Measurements from ENCODE around the gene DPP7. TPM values are rescaled to one million over a fixed set of nuclear protein-coding genes. Genes with fewer than 3 reads are reported as not detected.
A peak's percentile ranks its signal among the peaks of the same experiment; 100 is the strongest.
"Not testable (repeated sequence)": the region's sequence is repeated elsewhere in the genome, so short reads cannot be mapped to it uniquely, and the experiment has no call there.

The DPP7 gene
- total and polyA plus RNA-seq, 2 experiments from 2014 or later, result 144 to 204 TPM

- H3K36me3 ChIP-seq, result no peaks in the 10 kb centered on the region
- no peak overlapping the region for H3K4me3 ChIP-seq
- no peaks in the 10 kb centered on the region for H3K9me3 ChIP-seq (ENCODE audit: low read depth)
- TF ChIP-seq, protein P1, sequence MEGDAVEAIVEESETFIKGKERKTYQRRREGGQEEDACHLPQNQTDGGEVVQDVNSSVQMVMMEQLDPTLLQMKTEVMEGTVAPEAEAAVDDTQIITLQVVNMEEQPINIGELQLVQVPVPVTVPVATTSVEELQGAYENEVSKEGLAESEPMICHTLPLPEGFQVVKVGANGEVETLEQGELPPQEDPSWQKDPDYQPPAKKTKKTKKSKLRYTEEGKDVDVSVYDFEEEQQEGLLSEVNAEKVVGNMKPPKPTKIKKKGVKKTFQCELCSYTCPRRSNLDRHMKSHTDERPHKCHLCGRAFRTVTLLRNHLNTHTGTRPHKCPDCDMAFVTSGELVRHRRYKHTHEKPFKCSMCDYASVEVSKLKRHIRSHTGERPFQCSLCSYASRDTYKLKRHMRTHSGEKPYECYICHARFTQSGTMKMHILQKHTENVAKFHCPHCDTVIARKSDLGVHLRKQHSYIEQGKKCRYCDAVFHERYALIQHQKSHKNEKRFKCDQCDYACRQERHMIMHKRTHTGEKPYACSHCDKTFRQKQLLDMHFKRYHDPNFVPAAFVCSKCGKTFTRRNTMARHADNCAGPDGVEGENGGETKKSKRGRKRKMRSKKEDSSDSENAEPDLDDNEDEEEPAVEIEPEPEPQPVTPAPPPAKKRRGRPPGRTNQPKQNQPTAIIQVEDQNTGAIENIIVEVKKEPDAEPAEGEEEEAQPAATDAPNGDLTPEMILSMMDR (IDR thresholded peaks at IDR 0.05; ENCODE audit: low read depth, low read length), result no peak
- H3K27me3 ChIP-seq, result peaks cover 1% of the 10 kb centered on the region
- H3K4me1 ChIP-seq (ENCODE audit: low read depth), result no peaks in the 10 kb centered on the region
- H3K27ac ChIP-seq, result no peak overlapping the region
- DNase-seq (ENCODE audit: low read depth in 1 of 2, low spot score in 1 of 2), result no peak
These were observed 12.3 kb upstream of the DPP7 start for GRCh38 chr9:137126786-137127185.

DNA sequence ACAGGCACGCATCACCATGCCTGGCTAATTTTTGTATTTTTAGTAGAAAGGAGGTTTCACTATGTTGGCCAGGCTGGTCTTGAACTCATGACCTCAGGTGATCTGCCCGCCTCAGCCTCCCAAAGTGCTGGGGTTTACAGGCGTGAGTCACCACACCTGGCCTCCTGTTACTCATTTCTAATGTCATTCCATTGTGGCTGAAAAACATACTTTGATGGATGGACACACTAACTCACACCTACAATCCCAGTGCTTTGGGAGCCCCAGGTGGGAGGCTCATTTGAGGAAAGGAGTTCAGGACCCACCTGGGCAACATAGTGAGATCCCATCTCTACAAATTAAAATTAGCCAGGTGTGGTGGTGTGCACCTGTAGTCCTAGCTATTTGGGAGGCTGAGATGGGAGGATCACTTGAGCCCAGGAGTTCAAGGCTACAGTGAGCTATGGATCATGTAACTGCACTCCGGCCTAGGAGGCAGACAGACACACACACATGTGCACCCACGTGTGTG, 9.5 kb upstream of the DPP7 start:
- H3K4me1 ChIP-seq (ENCODE audit: low read depth); DNase-seq (ENCODE audit: low read depth in 1 of 2, low spot score in 1 of 2); H3K9me3 ChIP-seq (ENCODE audit: low read depth); H3K4me3 ChIP-seq; H3K27ac ChIP-seq; H3K36me3 ChIP-seq; H3K27me3 ChIP-seq: not testable (repeated sequence)

- TF ChIP-seq, protein P1 (IDR thresholded peaks at IDR 0.05; ENCODE audit: low read depth, low read length), result no peak
- Histone ChIP-seq H3K36me3 (no peaks in the 10 kb centered on the region), H3K4me1 (ENCODE audit: low read depth) (no peaks in the 10 kb centered on the region)
These were observed 8.9 kb upstream of the DPP7 start for GRCh38 chr9:137123468-137123837.

GRCh38 chr9:137122796-137123467, 8.4 kb upstream of the DPP7 start:
- not testable (repeated sequence) for H3K4me3 ChIP-seq; H3K4me1 ChIP-seq (ENCODE audit: low read depth); DNase-seq (ENCODE audit: low read depth in 1 of 2, low spot score in 1 of 2); H3K9me3 ChIP-seq (ENCODE audit: low read depth); H3K36me3 ChIP-seq; H3K27ac ChIP-seq; H3K27me3 ChIP-seq

More at GRCh38 chr9:137123468-137123837, 8.9 kb upstream of the DPP7 start:
- Histone ChIP-seq H3K27ac (no peak overlapping the region), H3K9me3 (ENCODE audit: low read depth) (no peaks in the 10 kb centered on the region), H3K4me3 (no peak overlapping the region), H3K27me3 (no peaks in the 10 kb centered on the region)
- DNase-seq (ENCODE audit: low read depth in 1 of 2, low spot score in 1 of 2), result no peak

DNA sequence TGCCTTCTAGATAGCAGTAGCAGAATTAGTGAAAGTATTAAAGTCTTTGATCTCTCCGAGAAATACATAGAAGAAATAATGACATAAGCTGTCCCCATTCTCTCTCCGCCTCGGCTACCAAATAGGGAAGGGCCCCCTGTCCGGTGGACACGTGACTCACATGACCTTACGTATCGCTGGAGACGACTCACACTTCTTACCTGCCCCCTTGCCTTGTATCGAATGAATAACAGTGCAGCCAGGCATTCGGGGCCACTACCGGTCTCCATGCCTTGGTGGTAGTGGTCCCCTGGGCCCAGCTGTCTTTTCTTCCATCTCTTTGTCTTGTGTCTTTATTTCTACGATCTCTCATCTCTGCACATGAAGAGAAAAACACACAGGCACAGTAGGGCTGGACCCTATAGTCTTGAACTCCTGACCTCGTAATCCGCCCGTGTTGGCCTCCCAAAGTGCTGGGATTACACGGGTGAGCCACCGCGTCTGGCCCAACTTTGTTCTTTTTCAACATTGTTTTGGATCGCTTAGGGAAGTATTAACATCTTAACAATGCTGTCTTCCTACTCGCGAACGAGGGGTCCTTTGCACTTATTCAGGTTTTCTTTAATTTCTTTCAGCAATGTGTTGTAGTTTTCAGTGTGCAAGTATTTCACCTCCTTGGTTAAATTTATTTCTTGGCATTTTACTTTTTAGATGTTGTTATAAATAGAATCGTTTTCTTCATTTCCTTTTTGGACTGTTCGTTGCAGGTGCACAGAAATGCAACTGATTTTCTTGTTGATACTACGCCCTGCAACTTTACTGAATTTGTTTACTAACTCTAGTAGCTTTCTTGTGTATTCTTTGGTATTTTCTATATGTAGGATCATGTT, 7.6 kb upstream of the DPP7 start:
- not testable (repeated sequence) for H3K36me3 ChIP-seq; H3K27ac ChIP-seq; H3K4me1 ChIP-seq (ENCODE audit: low read depth); DNase-seq (ENCODE audit: low read depth in 1 of 2, low spot score in 1 of 2); H3K4me3 ChIP-seq; H3K27me3 ChIP-seq; H3K9me3 ChIP-seq (ENCODE audit: low read depth)

GRCh38 chr9:137118092-137118603, 3.6 kb upstream of the DPP7 start:
- Histone ChIP-seq H3K27ac (peak overlapping the region; percentile 97), H3K4me1 (ENCODE audit: low read depth) (peaks cover 29% of the 10 kb centered on the region)
- not testable (repeated sequence) for H3K4me3 ChIP-seq; H3K27me3 ChIP-seq; H3K36me3 ChIP-seq; DNase-seq (ENCODE audit: low read depth in 1 of 2, low spot score in 1 of 2); H3K9me3 ChIP-seq (ENCODE audit: low read depth)

DNA sequence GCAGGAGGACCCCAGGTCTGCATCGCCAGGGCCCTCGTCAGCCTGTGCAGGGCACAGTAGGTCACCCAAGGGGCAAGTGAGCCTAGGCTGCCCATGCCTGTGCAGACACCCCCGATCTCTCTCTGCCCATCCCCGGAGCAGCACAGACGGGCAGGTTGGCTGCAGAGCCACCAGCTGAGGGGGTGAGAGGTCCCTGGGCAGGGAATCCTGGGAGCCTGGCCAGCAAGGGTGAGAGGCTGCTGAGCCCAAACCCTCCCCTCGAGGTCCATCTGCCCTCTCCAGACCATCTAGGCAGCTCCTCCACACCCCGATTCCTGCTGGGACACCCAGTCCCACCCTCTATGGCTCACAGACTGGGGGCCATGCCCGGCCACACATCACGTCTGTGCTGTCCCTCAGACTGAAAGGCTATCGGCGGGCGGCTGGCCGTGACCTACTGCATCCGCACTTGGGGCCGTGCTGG, 2.8 kb upstream of the DPP7 start:
- H3K4me1 ChIP-seq (ENCODE audit: low read depth), result peaks cover 29% of the 10 kb centered on the region
- TF ChIP-seq, protein P1 (IDR thresholded peaks at IDR 0.05; ENCODE audit: low read depth, low read length), result no peak
- no peak overlapping the region for H3K4me3 ChIP-seq
- H3K9me3 ChIP-seq (ENCODE audit: low read depth), result no peaks in the 10 kb centered on the region
- no peak for DNase-seq (ENCODE audit: low read depth in 1 of 2, low spot score in 1 of 2)
- H3K27me3 ChIP-seq, result peaks cover 6% of the 10 kb centered on the region
- H3K36me3 ChIP-seq, result no peaks in the 10 kb centered on the region
- H3K27ac ChIP-seq, result peak overlapping the region; percentile 97

Data from cardiac muscle cell (in vitro differentiated cells and primary cell).